Adipocyte (in vitro differentiated cells): ENCODE results near the gene SMC1A.
"Not testable (repeated sequence)": the region's sequence is repeated elsewhere in the genome, so short reads cannot be mapped to it uniquely, and the experiment has no call there.

ENCODE experiments used
- DNase-seq: peaks from one replicate; pipeline ENCODE4 v3.0.0-alpha.2; 2015; ENCODE audit warnings: low read depth
- H3K27me3 ChIP-seq: replicated peaks from 2 replicates; pipeline ENCODE4 v1.7.0; 2013; ENCODE audit warnings: mild to moderate bottlenecking, low read length, moderate library complexity; ENCODE audit not compliant: control insufficient read depth, insufficient read depth
- H3K36me3 ChIP-seq: 2 replicates; pipeline ENCODE4 v1.7.0; 2013; ENCODE audit warnings: low read length, mild to moderate bottlenecking, moderate library complexity; ENCODE audit not compliant: control insufficient read depth, insufficient read depth, severe bottlenecking
- H3K4me1 ChIP-seq: 2 replicates; pipeline ENCODE4 v1.7.0; 2013; ENCODE audit warnings: mild to moderate bottlenecking, low read length, moderate library complexity; ENCODE audit not compliant: control insufficient read depth, insufficient read depth
- H3K4me3 ChIP-seq: 2 replicates; pipeline ENCODE4 v1.7.0; 2013; ENCODE audit warnings: mild to moderate bottlenecking, low read length, moderate library complexity
- H3K9ac ChIP-seq: 2 replicates; pipeline ENCODE4 v1.7.0; 2013; ENCODE audit warnings: mild to moderate bottlenecking, low read length, moderate library complexity
- H3K9me3 ChIP-seq: 2 replicates; pipeline ENCODE4 v1.7.0; 2013; ENCODE audit warnings: mild to moderate bottlenecking, low read length, moderate library complexity; ENCODE audit not compliant: control insufficient read depth

SMC1A gene

GRCh38 chrX:53422086-53422860, at the start of gene SMC1A:
TSS of gene SMC1A (minus strand) at chrX:53422654. CDS start at chrX:53422600, 54 bp downstream.
- Histone ChIP-seq H3K4me1 (peaks cover 10% of the 10 kb centered on the region), H3K4me3 (peak within 1 kb of the TSS; percentile 92), H3K27me3 (no peaks in the 10 kb centered on the region), H3K9ac (peak within 1 kb of the TSS; percentile 91), H3K36me3 (no peaks in the 10 kb centered on the region), H3K9me3 (no peaks in the 10 kb centered on the region)
- peak; percentile 100 for DNase-seq

GRCh38 chrX:53471346-53471745, 48.9 kb upstream of the SMC1A start:
- DNase-seq = no peak
- no peaks in the 10 kb centered on the region for H3K36me3 ChIP-seq

GRCh38 chrX:53468659-53469058, 46.2 kb upstream of the SMC1A start:
- H3K36me3 ChIP-seq, H3K4me3 ChIP-seq, H3K4me1 ChIP-seq, H3K9me3 ChIP-seq, H3K9ac ChIP-seq, DNase-seq: not testable (repeated sequence)
- H3K27me3 ChIP-seq = peaks cover 24% of the 10 kb centered on the region

More at GRCh38 chrX:53471346-53471745, 48.9 kb upstream of the SMC1A start:
- Histone ChIP-seq H3K4me3 (no peak overlapping the region), H3K4me1 (peaks cover 3% of the 10 kb centered on the region), H3K9ac (no peak overlapping the region), H3K9me3 (peaks cover 8% of the 10 kb centered on the region), H3K27me3 (peaks cover 21% of the 10 kb centered on the region)

GRCh38 chrX:53458082-53458481, 35.6 kb upstream of the SMC1A start:
- peaks cover 2% of the 10 kb centered on the region for H3K4me1 ChIP-seq
- no peak overlapping the region for H3K4me3 ChIP-seq
- no peaks in the 10 kb centered on the region for H3K9me3 ChIP-seq
- H3K36me3 ChIP-seq = no peaks in the 10 kb centered on the region
- no peak overlapping the region for H3K9ac ChIP-seq
- no peaks in the 10 kb centered on the region for H3K27me3 ChIP-seq
- no peak for DNase-seq

GRCh38 chrX:53456254-53456653, 33.8 kb upstream of the SMC1A start:
- no peaks in the 10 kb centered on the region for H3K9me3 ChIP-seq
- no peaks in the 10 kb centered on the region for H3K27me3 ChIP-seq
- no peak overlapping the region for H3K9ac ChIP-seq
- peak; percentile 65 for DNase-seq
- peaks cover 2% of the 10 kb centered on the region for H3K4me1 ChIP-seq
- no peaks in the 10 kb centered on the region for H3K36me3 ChIP-seq
- H3K4me3 ChIP-seq = no peak overlapping the region

GRCh38 chrX:53452812-53453211, 30.4 kb upstream of the SMC1A start:
- peaks cover 4% of the 10 kb centered on the region for H3K27me3 ChIP-seq
- H3K4me3 ChIP-seq = no peak overlapping the region
- H3K4me1 ChIP-seq = peaks cover 2% of the 10 kb centered on the region
- no peak for DNase-seq
- no peaks in the 10 kb centered on the region for H3K9me3 ChIP-seq
- H3K36me3 ChIP-seq = no peaks in the 10 kb centered on the region
- H3K9ac ChIP-seq = no peak overlapping the region

- H3K27me3 ChIP-seq = peaks cover 7% of the 10 kb centered on the region
- no peak overlapping the region for H3K4me3 ChIP-seq
- no peaks in the 10 kb centered on the region for H3K9me3 ChIP-seq
- no peaks in the 10 kb centered on the region for H3K4me1 ChIP-seq
- no peak for DNase-seq
- H3K36me3 ChIP-seq = no peaks in the 10 kb centered on the region
- no peak overlapping the region for H3K9ac ChIP-seq
Measured at GRCh38 chrX:53449632-53450031, 27.2 kb upstream of the SMC1A start.

GRCh38 chrX:53447441-53447840, 25.0 kb upstream of the SMC1A start:
- H3K36me3 ChIP-seq = no peaks in the 10 kb centered on the region
- no peak for DNase-seq
- peaks cover 17% of the 10 kb centered on the region for H3K27me3 ChIP-seq
- no peaks in the 10 kb centered on the region for H3K9me3 ChIP-seq
- H3K4me1 ChIP-seq = no peaks in the 10 kb centered on the region
- H3K9ac ChIP-seq = no peak overlapping the region
- no peak overlapping the region for H3K4me3 ChIP-seq

- DNase-seq = peak; percentile 67
- Histone ChIP-seq H3K4me3 (no peak overlapping the region), H3K9ac (no peak overlapping the region), H3K27me3 (peaks cover 17% of the 10 kb centered on the region), H3K4me1 (peaks cover 10% of the 10 kb centered on the region), H3K9me3 (no peaks in the 10 kb centered on the region), H3K36me3 (no peaks in the 10 kb centered on the region)
Measured at GRCh38 chrX:53445977-53446376, 23.5 kb upstream of the SMC1A start.

GRCh38 chrX:53442322-53442631, 19.8 kb upstream of the SMC1A start:
- DNase-seq = no peak

GRCh38 chrX:53441531-53442321, 19.3 kb upstream of the SMC1A start:
- Histone ChIP-seq H3K27me3 (peaks cover 29% of the 10 kb centered on the region), H3K36me3 (no peaks in the 10 kb centered on the region), H3K9ac (no peak overlapping the region), H3K9me3 (no peaks in the 10 kb centered on the region), H3K4me1 (peaks cover 17% of the 10 kb centered on the region), H3K4me3 (peak overlapping the region; percentile 70)
- peak; percentile 74 for DNase-seq

More at GRCh38 chrX:53442322-53442631, 19.8 kb upstream of the SMC1A start:
- peaks cover 17% of the 10 kb centered on the region for H3K4me1 ChIP-seq
- H3K4me3 ChIP-seq = no peak overlapping the region
- H3K36me3 ChIP-seq = no peaks in the 10 kb centered on the region
- peaks cover 23% of the 10 kb centered on the region for H3K27me3 ChIP-seq
- H3K9me3 ChIP-seq = no peaks in the 10 kb centered on the region
- H3K9ac ChIP-seq = no peak overlapping the region
